ENCODE results near the gene ZW10.
A peak's percentile ranks its signal among the peaks of the same experiment; 100 is the strongest.

- TF ChIP-seq CTCF (IDR thresholded peaks at IDR 0.05) = peak in 1 of 3 experiments; percentile 29
- no peak for TF ChIP-seq EP300 (IDR thresholded peaks at IDR 0.05)
- TF ChIP-seq POLR2A (IDR thresholded peaks at IDR 0.05; ENCODE audit: low read depth) = no peak
These were observed 32.9 kb upstream of the ZW10 start for GRCh38 chr11:113806406-113806805.

All from esophagus muscularis mucosa (tissue), 4 donors.